NCI-H146 (cell line): ENCODE data around the gene STK25.

Source experiments
- DNase-seq: peaks from one replicate; lab custom pipeline; 2025; lab: John Stamatoyannopoulos, UW

STK25 gene

GRCh38 chr2:241508240-241509154 is at the start of gene STK25:
STK25 (minus strand) TSS chr2:241508584; CDS start chr2:241508035, 549 bp downstream.
- DNase-seq = peak; percentile 97

GRCh38 chr2:241556746-241557145 is 48.4 kb upstream of the STK25 start:
- DNase-seq = no peak

- DNase-seq = peak; percentile 13
Measured at GRCh38 chr2:241555711-241556110, 47.3 kb upstream of the STK25 start.

GRCh38 chr2:241554610-241555322 is 46.4 kb upstream of the STK25 start:
- DNase-seq = no peak

GRCh38 chr2:241553981-241554380 is 45.6 kb upstream of the STK25 start:
- no peak for DNase-seq

GRCh38 chr2:241553512-241553830 is 45.1 kb upstream of the STK25 start:
- DNase-seq = no peak

DNA sequence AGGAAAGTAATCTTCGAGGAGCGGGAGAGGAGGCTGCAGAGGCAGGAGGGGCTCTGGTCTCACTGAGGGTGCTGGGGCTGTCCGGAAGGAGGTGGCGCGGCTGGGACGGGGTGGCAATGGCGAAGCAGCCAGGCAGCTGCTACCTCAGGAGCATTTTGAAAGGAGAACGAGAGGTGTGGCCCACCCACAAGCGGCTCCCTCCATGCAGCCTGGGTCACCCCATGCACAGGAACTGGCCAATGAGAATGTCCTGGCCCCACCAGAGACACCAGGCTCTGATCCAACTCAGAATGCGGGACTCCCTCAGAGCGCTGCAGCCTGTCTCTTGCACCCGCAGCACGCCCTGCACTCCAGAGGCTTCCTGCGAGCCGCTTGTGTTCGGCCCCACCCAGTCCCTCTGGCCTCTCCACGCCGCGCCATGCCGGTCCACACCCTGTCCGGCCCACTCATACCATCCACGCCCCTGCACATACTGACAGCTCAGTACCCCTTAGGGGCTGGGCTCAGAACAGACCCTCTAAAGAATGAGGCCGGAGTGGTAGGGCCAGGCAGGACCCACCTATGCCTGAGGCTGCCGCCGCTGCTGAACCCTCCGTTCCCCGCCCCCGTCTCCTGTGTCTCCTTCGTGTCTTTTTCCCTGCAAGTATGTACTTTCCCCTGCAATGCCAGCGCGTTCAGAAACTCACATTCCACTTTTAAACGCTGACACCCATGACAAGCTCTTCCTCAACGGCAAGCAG is 43.8 kb upstream of the STK25 start:
- DNase-seq = no peak

GRCh38 chr2:241551599-241551997 is 43.2 kb upstream of the STK25 start:
- no peak for DNase-seq

GRCh38 chr2:241550616-241551580 is 42.5 kb upstream of the STK25 start:
- DNase-seq = no peak

DNA sequence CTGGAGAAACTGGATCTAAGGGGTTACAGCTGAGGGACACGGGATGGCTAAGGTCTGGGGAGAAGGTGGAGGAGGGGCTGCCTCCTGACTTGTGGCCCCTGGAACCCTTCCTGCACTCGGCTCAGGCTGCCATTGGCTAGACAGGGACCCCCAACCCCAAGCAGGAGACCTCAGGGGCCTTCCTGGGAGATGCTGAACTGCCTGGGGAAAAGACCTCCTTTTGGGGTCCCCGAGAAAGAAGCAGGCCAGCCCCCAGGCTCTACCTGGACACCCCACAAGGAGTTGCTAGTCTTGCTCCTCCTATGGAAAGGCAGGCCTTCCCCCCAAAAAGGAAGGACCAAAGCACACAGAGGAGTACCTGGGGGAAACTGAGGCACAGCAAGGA is 40.1 kb upstream of the STK25 start:
- DNase-seq = no peak

DNA sequence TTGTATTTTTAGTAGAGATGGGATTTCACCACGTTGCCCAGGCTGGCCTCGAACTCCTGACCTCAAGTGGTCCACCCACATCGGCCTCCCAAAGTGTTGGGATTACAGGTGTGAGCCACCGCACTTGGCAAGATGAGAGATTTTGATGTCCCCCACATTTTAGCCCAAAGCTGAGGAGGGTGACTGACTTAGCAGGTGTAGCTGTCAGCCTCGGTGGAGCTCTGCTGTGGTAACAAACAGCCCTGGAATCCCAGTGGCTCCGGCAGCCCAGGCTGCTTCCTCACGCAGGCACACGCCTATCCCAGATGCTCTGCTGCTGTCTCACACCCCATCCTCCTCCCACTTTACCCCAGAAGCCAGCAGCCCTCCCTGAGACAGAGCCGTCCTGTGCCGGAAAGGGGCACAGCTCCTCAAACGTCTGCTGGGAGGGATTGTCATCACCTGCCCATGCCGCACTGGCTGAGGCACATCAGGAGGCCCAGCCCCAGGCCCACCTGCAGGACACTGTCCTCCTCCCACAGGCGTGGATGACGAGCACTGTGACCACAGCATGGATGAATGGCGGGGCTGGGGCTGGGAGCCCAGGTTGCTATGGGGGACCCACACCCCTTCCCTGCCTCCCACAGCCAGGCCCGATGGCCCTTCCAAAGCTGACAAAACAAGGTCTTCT is 39.5 kb upstream of the STK25 start:
- no peak for DNase-seq

- no peak for DNase-seq
Measured at GRCh38 chr2:241546771-241547498, 38.6 kb upstream of the STK25 start.

GRCh38 chr2:241545523-241546473 is 37.4 kb upstream of the STK25 start:
- no peak for DNase-seq

DNA sequence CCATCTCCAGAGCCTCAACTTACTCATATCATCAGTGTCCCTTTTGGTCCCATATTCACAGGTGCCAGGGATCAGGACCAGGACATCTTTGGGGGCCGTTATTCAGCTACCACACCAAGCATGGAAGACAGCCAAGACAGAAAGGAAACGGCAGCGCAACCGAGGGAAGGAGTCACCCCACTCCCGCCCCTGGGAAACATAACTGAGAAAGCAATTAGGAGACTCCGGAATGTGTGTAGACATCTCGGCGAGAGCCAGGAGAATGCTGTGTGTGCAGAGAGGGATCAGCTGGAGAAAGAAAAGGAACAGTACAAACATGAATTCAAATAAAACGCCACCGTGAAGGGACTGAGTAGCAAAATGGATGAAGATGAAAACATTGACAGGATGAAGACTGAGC is 36.7 kb upstream of the STK25 start:
- DNase-seq = no peak

DNA sequence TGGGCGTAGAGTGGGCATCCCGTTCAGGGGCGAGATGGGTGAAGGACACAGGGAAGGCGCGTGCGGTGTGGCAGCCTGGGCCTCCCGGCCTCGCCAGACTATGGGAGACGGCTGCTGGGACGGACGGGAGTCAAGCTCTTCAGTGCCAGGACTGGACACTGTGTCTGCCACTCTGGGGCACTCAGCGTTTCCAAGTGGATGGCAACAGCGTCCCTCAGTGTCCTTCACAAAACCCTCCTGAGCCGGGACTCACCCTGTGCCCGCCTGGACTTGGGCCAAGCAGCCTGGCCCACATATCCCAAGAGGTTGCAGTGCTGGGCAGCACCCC is 33.9 kb upstream of the STK25 start:
- DNase-seq = no peak

DNA sequence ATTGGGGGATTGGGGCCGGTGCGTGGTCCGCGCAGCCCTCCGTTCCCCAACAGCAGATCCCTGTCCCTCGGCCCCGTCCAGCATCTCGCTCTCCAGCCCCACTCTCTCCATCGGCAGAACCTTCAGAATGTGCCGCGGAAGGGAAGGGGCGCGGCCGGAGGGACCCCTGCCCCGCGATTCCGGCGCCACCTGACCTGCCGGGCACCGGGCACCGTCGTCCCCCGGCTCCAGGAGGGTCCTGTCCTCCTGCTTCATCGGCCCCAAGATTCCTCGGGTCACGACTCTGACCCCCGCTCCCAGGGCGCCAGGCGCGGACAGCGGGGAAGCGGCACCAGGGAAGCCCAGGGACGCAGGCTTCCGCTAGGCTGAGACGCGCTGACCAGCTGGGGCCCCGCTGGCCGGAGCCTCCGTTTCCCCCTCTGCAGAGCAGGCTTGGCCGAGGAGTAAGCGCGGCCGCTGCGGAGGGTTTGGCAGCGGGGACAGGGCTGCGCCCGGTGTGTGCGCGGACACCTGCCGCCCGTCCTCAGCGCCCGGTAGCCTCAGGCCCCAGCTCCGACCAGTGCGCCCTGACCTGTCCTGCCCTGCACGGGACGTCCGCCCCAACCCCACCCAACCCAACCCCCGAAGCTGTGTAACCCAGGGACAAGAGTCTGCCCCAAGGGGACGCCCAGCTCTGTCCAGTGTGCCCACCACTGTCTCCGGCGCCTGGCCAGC is 33.3 kb upstream of the STK25 start:
- DNase-seq = no peak

DNA sequence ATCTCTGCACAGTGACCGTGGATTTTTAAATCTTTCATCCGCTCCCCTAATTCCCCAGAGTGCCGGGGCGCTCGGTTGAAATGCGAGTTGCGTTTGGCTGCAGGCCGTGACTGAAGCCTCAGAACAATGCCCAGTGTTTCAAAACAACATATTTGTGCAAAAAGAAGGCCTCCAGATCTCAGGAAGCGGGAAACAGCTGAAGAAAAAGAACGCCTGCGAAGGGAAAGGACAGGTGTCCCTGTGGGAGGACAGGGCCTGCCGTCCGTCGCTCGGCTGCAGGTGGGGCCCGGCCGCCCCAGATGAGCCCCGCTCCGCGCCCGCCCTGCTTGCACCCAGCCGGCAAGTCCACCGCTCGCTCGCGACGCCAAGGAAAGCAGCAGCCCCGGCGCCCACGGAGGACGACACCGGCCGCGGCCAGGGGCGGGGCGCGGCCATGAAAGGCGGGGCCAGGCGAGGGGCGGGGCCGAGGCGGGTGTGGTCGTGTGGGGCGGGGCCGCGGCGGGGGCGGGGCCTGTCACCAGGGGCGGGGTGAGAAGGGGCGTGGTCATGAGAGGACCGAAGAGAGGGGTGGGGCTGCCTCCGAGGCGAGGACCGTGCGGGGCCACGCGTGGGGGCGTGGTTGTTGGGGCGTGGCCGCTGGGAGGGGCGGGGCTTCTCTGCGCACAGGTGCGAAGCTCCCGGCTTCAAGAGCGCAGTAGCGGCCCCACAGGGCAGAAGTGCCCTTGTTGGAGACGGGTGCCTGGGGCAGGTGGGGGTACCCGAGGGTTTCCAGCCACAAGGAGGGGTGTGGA is 32.6 kb upstream of the STK25 start:
- peak; percentile 52 for DNase-seq

DNA sequence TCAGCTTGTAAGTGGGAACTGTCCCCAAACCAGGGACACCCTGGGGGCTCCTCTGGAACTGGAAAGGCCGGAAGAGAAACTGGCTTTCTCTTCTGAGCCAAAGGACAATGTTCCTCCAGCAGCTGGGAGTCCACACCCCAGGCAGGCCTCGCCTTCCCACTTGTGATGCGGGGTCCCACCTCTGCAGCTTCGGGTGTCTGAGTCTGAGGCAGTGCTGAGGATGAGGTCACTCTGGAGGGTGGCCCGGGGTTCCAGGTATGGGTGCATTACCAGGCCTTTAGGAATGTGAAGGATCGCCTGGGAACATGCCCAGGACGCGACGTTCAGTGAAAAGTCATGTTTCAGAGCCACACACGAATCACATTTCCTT is 32.0 kb upstream of the STK25 start:
- DNase-seq = no peak
